Endothelial cell (in vitro differentiated cells): ENCODE results near the gene MMP14. TPM values are rescaled to one million over a fixed set of nuclear protein-coding genes. Genes with fewer than 3 reads are reported as not detected.

ENCODE experiments used
- DNase-seq: peaks from one replicate; pipeline ENCODE4 v3.0.0; 2021; ENCODE audit warnings: low spot score
- H3K27ac Mint-ChIP-seq: one replicate; pipeline ENCODE4 v1.8.0; 2021; ENCODE audit warnings: mixed read lengths, inconsistent platforms; ENCODE audit not compliant: unreplicated experiment
- H3K27me3 Mint-ChIP-seq: one replicate; pipeline ENCODE4 v1.8.0; 2021; ENCODE audit warnings: mild to moderate bottlenecking, moderate library complexity, mixed read lengths, inconsistent platforms; ENCODE audit not compliant: unreplicated experiment
- H3K36me3 Mint-ChIP-seq: one replicate; pipeline ENCODE4 v1.8.0; 2021; ENCODE audit warnings: mild to moderate bottlenecking, low read depth, mixed read lengths, inconsistent platforms; ENCODE audit not compliant: unreplicated experiment
- H3K4me1 Mint-ChIP-seq: one replicate; pipeline ENCODE4 v1.8.0; 2021; ENCODE audit warnings: mild to moderate bottlenecking, mixed read lengths, inconsistent platforms; ENCODE audit not compliant: unreplicated experiment
- H3K4me3 Mint-ChIP-seq: one replicate; pipeline ENCODE4 v1.8.0; 2021; ENCODE audit warnings: mild to moderate bottlenecking, mixed read lengths, inconsistent platforms; ENCODE audit not compliant: unreplicated experiment
- H3K9me3 Mint-ChIP-seq: one replicate; pipeline ENCODE4 v1.8.0; 2021; ENCODE audit warnings: mixed read lengths, inconsistent platforms; ENCODE audit not compliant: unreplicated experiment
- CTCF ChIP-seq: fragments of 200-600 bp; sonication (generic); IDR thresholded peaks from one replicate; pipeline ENCODE4 v1.5.0; 2021; ENCODE audit warnings: antibody characterized with exemption; ENCODE audit not compliant: unreplicated experiment
- total RNA-seq: library from RNA; stranded (reverse); fragmentation: NEBNext Ultra II Directional; extraction: Animal tissue kit (Norgen Biotek cat#: 25700); gene quantifications from one replicate; pipeline ENCODE4 v1.2.1, GENCODE V29; 2021; ENCODE audit not compliant: unreplicated experiment

The MMP14 gene
- total RNA-seq, 1 donor from 2014 or later: 819 TPM

GRCh38 chr14:22886500-22887259 is 50.3 kb downstream of the MMP14 start:
- peaks cover 28% of the 10 kb centered on the region for H3K27me3 Mint-ChIP-seq
- DNase-seq: peak; percentile 63
- no peak for TF ChIP-seq CTCF
- H3K27ac Mint-ChIP-seq: peak overlapping the region; percentile 93
- peak overlapping the region; percentile 98 for H3K4me3 Mint-ChIP-seq
- peaks cover 4% of the 10 kb centered on the region for H3K36me3 Mint-ChIP-seq
- H3K9me3 Mint-ChIP-seq: no peaks in the 10 kb centered on the region
- H3K4me1 Mint-ChIP-seq: peaks cover 37% of the 10 kb centered on the region

- H3K4me1 Mint-ChIP-seq: peaks cover 30% of the 10 kb centered on the region
Measured at GRCh38 chr14:22887260-22887989, 51.0 kb downstream of the MMP14 start.

GRCh38 chr14:22887990-22888378 is 51.6 kb downstream of the MMP14 start:
- peaks cover 7% of the 10 kb centered on the region for H3K36me3 Mint-ChIP-seq
- no peak for TF ChIP-seq CTCF
- H3K4me1 Mint-ChIP-seq: peaks cover 24% of the 10 kb centered on the region
- H3K27ac Mint-ChIP-seq: no peak overlapping the region
- peak overlapping the region; percentile 98 for H3K4me3 Mint-ChIP-seq
- no peak for DNase-seq
- no peaks in the 10 kb centered on the region for H3K9me3 Mint-ChIP-seq
- H3K27me3 Mint-ChIP-seq: peaks cover 21% of the 10 kb centered on the region

More at GRCh38 chr14:22887260-22887989, 51.0 kb downstream of the MMP14 start:
- Mint-ChIP-seq H3K27ac (peak overlapping the region; percentile 93), H3K36me3 (peaks cover 4% of the 10 kb centered on the region), H3K4me3 (peak overlapping the region; percentile 98), H3K9me3 (no peaks in the 10 kb centered on the region), H3K27me3 (peaks cover 24% of the 10 kb centered on the region)
- DNase-seq: peak; percentile 56
- TF ChIP-seq CTCF: no peak

GRCh38 chr14:22888662-22889061 is 52.3 kb downstream of the MMP14 start:
- Mint-ChIP-seq H3K4me1 (peaks cover 19% of the 10 kb centered on the region), H3K4me3 (no peak overlapping the region), H3K9me3 (no peaks in the 10 kb centered on the region), H3K27me3 (peaks cover 17% of the 10 kb centered on the region), H3K36me3 (peaks cover 11% of the 10 kb centered on the region), H3K27ac (no peak overlapping the region)
- no peak for DNase-seq
- TF ChIP-seq CTCF: no peak

- DNase-seq: no peak
- TF ChIP-seq CTCF: no peak
- Mint-ChIP-seq H3K4me3 (no peak overlapping the region), H3K36me3 (peaks cover 11% of the 10 kb centered on the region), H3K27ac (no peak overlapping the region), H3K9me3 (no peaks in the 10 kb centered on the region), H3K4me1 (peaks cover 13% of the 10 kb centered on the region), H3K27me3 (peaks cover 9% of the 10 kb centered on the region)
Measured at GRCh38 chr14:22890416-22890815, 54.0 kb downstream of the MMP14 start.
